CMK (cell line): ENCODE data around the gene SOX2.

Experiments used
- DNase-seq: peaks from one replicate; pipeline ENCODE4 v3.0.0-alpha.2; 2010; ENCODE audit warnings: low read depth

SOX2 gene

GRCh38 chr3:181722766-181723425, 11.2 kb downstream of the SOX2 start:
- no peak for DNase-seq

GRCh38 chr3:181723625-181724191, 12.0 kb downstream of the SOX2 start:
- no peak for DNase-seq

GRCh38 chr3:181724192-181724965, 12.7 kb downstream of the SOX2 start:
- no peak for DNase-seq

GRCh38 chr3:181725131-181725731, 13.5 kb downstream of the SOX2 start:
- no peak for DNase-seq

GRCh38 chr3:181725830-181726229, 14.1 kb downstream of the SOX2 start:
- no peak for DNase-seq

- DNase-seq = no peak
These were observed 14.9 kb downstream of the SOX2 start for GRCh38 chr3:181726351-181727330.

- no peak for DNase-seq
These were observed 15.8 kb downstream of the SOX2 start for GRCh38 chr3:181727341-181728032.

GRCh38 chr3:181728470-181729340, 17.0 kb downstream of the SOX2 start:
- DNase-seq = no peak

GRCh38 chr3:181729341-181729869, 17.7 kb downstream of the SOX2 start:
- DNase-seq = no peak

- no peak for DNase-seq
These were observed 18.6 kb downstream of the SOX2 start for GRCh38 chr3:181730316-181730715.

GRCh38 chr3:181730934-181731333, 19.2 kb downstream of the SOX2 start:
- no peak for DNase-seq

- no peak for DNase-seq
These were observed 24.2 kb downstream of the SOX2 start for GRCh38 chr3:181735911-181736310.

- no peak for DNase-seq
These were observed 26.8 kb downstream of the SOX2 start for GRCh38 chr3:181738551-181738950.

- no peak for DNase-seq
These were observed 27.9 kb downstream of the SOX2 start for GRCh38 chr3:181739628-181740027.

GRCh38 chr3:181741417-181741816, 29.7 kb downstream of the SOX2 start:
- DNase-seq = no peak

- no peak for DNase-seq
These were observed 40.5 kb downstream of the SOX2 start for GRCh38 chr3:181752202-181752671.

- no peak for DNase-seq
These were observed 41.7 kb downstream of the SOX2 start for GRCh38 chr3:181753391-181753790.

GRCh38 chr3:181755959-181756358, 44.2 kb downstream of the SOX2 start:
- DNase-seq = no peak

- DNase-seq = no peak
These were observed 45.0 kb downstream of the SOX2 start for GRCh38 chr3:181756645-181757297.
